ENCODE data around the gene VPS26C.
"Not testable (repeated sequence)": the region's sequence is repeated elsewhere in the genome, so short reads cannot be mapped to it uniquely, and the experiment has no call there.

VPS26C gene

GRCh38 chr21:37230632-37231248, 36.4 kb downstream of the VPS26C start:
- no peak for DNase-seq (ENCODE audit: low read depth, low spot score)

DNA sequence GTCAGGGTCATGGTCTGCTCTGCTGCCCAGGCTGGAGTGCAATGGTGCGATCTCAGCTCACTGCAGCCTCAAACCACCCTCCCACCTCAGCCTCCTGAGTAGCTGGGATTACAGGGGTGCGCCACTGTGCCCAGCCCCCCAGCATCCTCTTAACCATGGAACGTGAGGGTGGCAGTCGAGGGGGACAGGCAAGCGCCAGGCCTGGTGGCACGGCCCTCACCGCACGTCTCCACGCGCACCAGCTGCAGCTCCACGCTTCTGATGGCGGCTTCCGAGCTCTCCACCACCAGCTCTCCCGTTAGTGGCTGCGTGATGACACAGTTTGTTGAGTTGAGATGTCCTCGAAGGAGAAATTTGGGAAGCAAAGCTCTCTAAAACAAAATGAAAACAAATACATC, 39.1 kb downstream of the VPS26C start:
- DNase-seq (ENCODE audit: low read depth, low spot score), result no peak

DNA sequence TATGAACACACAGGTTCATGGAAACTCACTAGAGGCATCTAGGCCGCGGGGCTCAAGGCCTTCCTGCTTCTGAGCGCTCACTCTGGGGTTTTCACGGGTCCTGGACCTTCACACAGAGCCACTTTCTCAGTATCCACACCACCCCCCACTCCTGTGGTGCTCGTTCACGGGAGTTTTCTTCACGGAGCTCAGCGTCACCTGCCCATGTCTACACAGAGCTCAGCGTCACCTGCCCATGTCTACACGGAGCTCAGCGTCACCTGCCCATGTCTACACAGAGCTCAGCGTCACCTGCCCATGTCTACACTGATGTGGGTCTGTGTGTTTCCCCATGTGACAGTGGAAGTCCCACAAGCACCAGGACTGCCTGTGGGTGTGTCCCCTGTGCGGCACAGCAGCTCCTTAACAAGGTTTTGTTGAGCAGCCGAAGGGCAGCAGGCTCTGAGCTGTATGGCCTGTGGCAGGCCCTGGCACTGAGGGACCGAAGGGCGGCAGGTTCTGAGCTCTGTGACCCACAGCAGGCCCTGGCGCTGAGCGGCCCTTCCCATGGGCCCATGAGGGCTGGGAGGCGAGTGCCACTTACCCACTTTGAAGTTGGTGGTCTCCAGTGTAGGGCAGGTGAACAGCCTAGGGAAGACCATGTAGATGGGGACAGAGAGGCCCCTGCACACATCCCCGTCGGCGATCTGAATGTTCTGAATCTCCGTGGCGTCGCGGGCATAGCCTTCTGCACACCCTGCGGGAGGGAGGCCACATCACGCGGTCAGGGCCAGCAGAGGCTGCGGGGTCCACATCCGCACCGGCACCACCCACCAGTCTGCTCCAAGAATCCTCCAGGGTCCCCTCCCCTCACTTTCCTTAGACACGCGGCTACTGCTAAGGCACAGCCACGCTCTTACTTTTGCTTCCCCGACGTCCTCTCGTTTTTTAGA, 39.8 kb downstream of the VPS26C start:
- DNase-seq (ENCODE audit: low read depth, low spot score), result no peak

GRCh38 chr21:37226041-37226920, 40.9 kb downstream of the VPS26C start:
- no peak for DNase-seq (ENCODE audit: low read depth, low spot score)

DNA sequence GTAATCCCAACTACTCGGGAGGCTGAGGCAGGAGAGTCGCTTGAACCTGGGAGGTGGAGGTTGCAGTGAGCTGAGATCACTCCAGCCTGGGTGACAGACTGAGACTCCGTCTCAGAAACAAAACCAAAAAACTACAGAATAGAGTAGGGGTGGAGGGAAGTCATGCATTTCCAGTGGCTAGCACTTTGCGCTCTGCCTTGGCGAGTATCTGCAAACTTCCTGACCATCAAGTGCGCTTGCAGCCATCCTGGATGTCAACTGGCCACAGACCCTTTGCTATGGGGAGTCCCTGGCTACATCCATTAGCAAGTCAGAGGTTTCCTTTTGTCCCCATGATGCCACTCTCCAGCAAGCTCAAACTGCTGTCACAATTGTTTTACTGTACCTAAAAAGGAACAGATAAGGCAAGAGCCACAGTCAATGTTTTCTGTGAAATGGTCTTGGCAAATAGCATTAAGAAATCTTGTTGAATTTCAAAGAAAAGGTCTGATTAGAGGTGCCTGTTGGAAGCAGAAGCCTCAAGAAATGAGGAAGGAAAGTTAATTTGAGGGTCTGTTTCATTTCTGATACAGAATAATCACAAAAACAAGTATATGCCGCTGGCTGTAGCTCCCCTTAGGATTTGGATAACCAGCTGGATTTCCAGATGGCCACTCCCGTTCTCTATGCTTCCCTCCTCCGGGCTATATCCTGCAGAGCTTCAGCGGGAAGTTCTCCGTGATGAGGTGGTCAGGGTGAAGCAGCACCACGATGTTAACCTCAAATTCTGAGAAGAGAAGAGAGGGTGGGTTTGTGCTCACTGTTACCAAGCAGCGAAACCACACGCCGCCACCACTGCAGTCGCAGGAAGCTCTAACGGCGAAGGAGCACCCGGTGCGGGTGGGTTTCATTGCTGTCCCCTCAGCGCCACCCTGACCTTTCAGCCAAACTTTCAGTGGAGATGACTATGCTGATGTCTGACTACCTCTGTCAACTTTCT, 42.0 kb downstream of the VPS26C start:
- no peak for DNase-seq (ENCODE audit: low read depth, low spot score)

- no peak for DNase-seq (ENCODE audit: low read depth, low spot score)
These were observed 43.3 kb downstream of the VPS26C start for GRCh38 chr21:37223804-37224345.

GRCh38 chr21:37222248-37222647, 44.9 kb downstream of the VPS26C start:
- DNase-seq (ENCODE audit: low read depth, low spot score), result not testable (repeated sequence)

DNA sequence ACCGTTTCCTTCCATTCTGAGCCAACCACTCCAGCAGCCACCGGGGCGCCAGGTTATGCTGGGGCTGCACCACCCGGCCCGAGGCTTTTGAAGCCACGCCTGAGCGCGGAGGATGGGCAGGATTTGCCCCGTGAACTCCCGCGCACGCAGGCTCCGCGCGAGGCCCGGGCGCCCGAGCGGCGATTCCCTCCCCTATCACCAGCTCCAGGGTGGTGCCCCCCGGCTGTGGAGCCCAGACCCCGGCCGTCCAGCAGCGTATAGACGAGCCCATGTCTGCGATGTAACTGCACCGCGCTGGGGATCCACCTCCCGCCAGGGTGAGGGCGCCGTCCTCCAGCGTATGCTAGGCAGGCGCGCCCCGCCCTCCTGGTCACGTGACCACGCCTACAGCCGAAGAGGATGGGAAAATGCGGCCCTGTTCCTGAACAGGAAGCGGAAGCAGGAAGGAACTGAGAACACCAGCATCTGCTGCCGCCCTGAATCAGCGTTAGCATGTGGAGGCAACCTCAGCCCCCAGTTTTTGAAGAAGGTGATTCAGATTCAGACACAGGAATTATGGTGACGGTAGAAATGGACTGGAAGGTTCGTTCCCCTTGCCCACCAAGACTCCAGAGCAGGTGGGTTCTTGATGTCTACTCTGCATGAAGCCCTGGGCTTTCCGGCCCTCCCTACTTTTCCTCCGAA, 46.0 kb downstream of the VPS26C start:
- peak; percentile 96 for DNase-seq (ENCODE audit: low read depth, low spot score)

DNA sequence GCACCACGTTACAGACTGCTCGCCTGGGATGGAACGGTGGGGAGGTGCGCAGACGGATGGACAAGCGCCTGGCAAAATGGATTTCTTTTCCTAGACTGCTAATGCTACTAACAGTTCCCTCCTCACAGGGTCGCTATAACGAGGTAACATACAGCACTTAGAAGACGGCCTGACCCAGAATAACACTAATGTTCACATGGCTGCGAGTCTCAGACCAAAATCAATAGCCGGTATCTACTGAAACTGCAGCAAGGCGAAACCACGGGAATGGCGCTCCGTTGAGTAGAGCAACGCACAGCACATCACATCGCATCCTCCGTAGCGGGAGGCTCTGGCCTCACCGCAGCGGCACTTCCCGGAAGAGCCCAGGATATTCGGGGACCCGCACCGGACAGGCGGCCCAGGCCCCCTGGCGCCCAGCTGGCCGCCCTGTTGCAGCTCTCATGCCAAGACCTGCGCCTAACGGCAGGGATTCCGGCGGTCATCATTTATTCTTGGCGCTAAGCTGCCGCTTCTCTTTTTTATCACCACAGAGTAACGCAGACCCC, 46.6 kb downstream of the VPS26C start:
- DNase-seq (ENCODE audit: low read depth, low spot score), result no peak

DNA sequence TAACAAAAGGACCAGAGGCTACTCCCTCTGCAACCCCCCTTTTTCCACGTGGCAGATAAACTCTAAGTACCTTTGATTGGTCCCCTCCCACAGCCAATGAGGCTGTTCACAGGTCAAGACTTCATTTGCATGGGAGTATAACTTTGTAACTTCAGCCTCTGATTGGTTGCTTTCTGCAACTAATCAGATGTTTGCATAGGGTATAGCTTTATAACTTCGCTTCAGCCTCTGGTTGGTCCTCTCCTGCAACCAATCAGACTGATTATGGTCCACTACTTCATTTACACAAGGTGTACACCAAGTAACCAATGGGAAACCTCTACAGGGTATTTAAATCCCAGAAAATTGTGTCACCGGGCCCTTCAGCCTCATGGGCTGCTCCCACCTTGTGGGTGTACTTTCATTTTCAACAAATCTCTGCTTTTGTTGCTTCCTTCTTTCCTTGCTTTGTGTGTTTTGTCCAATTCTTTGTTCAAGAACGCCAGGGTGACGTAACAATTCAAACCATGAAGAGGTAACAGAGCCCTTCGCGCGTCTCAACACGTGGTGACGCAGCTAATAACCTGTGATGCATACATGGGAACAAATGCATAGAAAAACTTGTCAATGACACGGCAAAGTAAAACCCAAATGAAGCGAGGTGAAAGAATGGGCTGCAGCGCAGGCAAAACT, 47.2 kb downstream of the VPS26C start:
- DNase-seq (ENCODE audit: low read depth, low spot score), result no peak

GRCh38 chr21:37214952-37215351, 52.2 kb downstream of the VPS26C start:
- DNase-seq (ENCODE audit: low read depth, low spot score), result no peak

- no peak for DNase-seq (ENCODE audit: low read depth, low spot score)
These were observed 56.3 kb downstream of the VPS26C start for GRCh38 chr21:37210799-37211198.

DNA sequence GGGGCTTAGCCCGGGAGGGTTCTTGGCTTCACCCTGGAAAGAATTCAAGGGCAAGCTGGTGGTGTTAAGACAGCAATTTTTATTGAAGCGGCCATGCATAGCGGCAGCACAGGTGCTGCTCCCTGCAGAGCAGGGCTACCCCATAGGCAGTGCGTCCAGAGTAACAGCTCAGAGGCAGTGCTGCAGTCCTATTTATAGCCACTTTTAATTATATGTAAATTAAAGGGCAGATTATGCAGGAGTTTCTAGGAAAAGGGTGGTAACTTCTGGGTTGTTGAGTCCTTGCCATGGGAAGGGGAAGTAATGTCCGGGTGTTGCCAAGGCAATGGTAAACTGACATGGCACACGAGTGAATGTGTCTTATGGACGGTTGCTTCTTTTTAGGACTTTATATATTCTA, 57.0 kb downstream of the VPS26C start:
- no peak for DNase-seq (ENCODE audit: low read depth, low spot score)

DNA sequence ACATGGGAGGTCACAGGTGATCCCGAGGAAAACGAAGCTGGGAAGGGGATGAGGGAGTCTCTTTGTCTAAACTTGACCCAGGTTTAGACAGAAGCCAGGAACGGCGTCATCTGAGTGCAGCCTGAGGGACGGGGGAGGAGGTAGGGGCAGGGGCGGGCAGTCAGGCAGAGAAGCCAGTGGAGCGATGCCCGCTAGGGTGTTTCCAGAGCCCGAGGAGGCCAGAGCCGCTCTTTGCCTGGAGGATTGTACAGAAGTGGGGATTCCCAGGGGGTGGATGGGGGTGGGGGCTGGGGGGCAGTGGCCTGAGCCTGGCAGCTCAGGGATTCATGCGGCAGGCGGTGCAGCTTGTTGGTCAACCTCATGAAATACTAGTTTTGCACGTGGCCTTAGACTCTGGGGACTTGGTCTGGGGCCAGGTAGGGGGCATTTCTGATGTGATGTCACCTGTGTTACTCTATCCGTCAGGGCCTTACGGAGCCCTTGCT, 58.4 kb downstream of the VPS26C start:
- DNase-seq (ENCODE audit: low read depth, low spot score), result no peak

DNA sequence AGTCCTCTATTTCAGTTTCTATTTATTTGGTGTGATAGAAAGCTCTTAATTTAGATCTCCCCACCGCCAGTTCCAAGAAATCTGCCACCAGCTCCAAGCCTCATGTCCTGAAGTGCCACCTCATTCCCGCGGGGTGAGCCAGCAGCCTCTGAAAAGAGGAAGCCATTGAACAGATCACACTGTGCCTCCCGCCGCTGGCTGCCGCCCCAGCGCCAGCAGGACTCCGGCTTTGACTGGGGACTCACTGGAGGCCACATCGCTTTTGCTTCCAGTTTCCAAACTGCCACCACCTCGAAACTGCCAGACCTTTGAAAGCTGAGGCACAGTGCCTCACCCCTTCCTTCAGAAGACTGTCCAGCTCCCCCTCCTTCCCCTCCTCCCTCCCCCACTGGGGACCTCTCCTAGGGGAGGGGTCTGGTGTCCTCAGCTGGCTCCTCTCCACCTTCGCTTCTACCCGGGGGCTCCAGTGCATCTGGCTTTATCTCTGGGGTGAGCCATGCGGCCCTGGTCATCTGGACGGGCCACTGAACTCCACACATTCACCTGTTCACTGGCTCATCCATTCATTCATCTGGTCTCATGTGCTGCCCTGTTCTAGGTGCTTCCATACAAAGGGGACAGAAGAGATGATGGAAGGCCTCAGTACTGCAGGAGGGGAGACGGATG, 58.9 kb downstream of the VPS26C start:
- peak; percentile 22 for DNase-seq (ENCODE audit: low read depth, low spot score)

GRCh38 chr21:37207441-37208009, 59.6 kb downstream of the VPS26C start:
- DNase-seq (ENCODE audit: low read depth, low spot score), result peak; percentile 37

DNA sequence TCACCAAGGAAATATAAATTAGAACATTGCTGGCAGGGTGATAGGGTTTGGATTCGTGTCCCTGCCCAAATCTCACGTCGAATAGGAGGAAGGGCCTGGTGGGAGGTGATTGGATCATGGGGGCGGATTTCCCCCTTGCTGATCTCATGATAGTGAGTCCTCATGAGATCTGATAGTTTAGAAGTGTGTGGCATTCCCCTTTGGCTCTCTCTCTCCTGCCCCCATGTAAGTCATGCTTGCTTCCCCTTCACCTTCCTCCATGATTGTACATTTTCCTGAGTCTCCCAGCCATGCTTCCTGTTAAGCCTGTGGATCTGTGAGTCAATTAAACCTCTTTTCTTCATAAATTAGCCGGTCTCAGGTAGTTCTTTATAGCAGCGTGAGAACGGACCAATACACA, 60.6 kb downstream of the VPS26C start:
- DNase-seq (ENCODE audit: low read depth, low spot score), result no peak

DNA sequence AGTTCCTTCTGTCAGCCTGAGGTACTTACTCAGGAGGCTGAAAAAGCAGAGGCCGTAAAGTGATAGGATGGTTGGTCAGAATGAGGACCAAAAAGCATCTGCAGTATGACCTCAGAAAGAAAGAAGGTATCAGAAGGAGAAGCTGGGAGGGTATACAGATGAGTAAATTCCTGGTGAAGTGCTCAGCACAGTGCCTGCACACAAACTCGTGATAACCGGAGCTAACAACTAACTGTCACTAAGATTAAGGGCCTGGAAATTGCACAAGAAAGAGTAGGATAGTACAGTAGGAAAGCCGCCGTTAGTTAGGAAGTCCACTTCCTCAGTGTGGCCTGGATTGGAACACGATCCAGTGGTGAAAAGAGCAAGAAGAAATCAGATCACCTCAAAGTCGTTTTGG, 62.6 kb downstream of the VPS26C start:
- no peak for DNase-seq (ENCODE audit: low read depth, low spot score)
